ENCODE measurements around the gene EIF4EBP2. TPM values are rescaled to one million over a fixed set of nuclear protein-coding genes. Genes with fewer than 3 reads are reported as not detected.
A peak's percentile ranks its signal among the peaks of the same experiment; 100 is the strongest.

The EIF4EBP2 gene
- total RNA-seq, 1 donor = 46.0 TPM

DNA sequence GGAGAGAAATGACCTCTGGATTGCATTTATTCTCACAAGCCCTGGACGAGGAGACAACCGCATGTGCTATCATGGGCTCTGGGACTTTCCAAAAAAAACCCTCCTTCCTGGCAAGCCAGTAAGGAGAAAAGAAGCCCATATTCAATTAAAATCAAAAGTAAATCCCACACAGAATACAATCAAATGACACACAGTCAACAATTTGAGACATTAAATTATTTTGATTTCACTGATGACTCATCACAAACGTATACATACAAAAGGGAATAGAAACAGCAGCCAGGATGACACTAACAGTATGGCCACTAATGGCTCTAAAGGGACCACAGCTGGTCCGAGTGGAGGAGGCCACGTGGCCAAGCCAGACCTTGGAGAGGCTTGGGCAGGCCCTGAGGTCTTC lies 46.4 kb upstream of the EIF4EBP2 start:
- H3K4me2 ChIP-seq (ENCODE audit: insufficient read depth, low read length) = peak overlapping the region; percentile 9
- no peaks in the 10 kb centered on the region for H3K79me2 ChIP-seq (ENCODE audit: insufficient read depth, low read length)
- TF ChIP-seq, protein P1, sequence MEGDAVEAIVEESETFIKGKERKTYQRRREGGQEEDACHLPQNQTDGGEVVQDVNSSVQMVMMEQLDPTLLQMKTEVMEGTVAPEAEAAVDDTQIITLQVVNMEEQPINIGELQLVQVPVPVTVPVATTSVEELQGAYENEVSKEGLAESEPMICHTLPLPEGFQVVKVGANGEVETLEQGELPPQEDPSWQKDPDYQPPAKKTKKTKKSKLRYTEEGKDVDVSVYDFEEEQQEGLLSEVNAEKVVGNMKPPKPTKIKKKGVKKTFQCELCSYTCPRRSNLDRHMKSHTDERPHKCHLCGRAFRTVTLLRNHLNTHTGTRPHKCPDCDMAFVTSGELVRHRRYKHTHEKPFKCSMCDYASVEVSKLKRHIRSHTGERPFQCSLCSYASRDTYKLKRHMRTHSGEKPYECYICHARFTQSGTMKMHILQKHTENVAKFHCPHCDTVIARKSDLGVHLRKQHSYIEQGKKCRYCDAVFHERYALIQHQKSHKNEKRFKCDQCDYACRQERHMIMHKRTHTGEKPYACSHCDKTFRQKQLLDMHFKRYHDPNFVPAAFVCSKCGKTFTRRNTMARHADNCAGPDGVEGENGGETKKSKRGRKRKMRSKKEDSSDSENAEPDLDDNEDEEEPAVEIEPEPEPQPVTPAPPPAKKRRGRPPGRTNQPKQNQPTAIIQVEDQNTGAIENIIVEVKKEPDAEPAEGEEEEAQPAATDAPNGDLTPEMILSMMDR (IDR thresholded peaks at IDR 0.05; ENCODE audit: extremely low read depth, low read depth, low read length) = no peak
- no peak overlapping the region for H3K4me3 ChIP-seq (ENCODE audit: insufficient read depth, low read length)
- no peaks in the 10 kb centered on the region for H3K27me3 ChIP-seq (ENCODE audit: insufficient read depth, low read length)
- peak overlapping the region; percentile 40 for H2AFZ ChIP-seq (ENCODE audit: low read length)
- DNase-seq (ENCODE audit: insufficient read length, low spot score, missing footprints) = no peak
- H3K4me1 ChIP-seq (ENCODE audit: insufficient read depth, low read length) = peaks cover 7% of the 10 kb centered on the region
- no peaks in the 10 kb centered on the region for H4K20me1 ChIP-seq (ENCODE audit: insufficient read depth, low read length)
- no peaks in the 10 kb centered on the region for H3K36me3 ChIP-seq (ENCODE audit: insufficient read depth, low read length)
- H3K27ac ChIP-seq (ENCODE audit: low read depth, low read length) = no peak overlapping the region
- H3K9me3 ChIP-seq (ENCODE audit: low read depth, low read length) = no peaks in the 10 kb centered on the region

DNA sequence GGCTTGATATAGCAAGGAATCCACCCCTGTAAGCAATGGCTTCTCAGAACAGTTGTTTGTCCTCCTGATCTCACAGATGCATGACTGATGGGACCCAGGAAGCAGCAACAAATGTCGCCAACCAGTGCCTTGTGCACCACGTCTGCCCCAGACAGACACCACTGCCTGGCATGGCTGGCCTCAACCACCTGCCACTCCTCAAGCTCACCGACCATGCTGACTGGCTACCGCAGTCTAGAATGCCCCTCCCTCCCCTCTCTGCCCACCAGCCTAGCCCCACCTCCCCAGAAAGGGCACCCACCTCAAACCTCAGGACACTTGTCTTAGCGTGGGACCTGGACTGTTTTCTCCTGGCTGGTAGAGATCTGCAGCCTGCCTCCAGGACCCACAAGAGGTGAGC lies 45.5 kb upstream of the EIF4EBP2 start:
- no peak overlapping the region for H3K4me3 ChIP-seq (ENCODE audit: insufficient read depth, low read length)
- no peaks in the 10 kb centered on the region for H4K20me1 ChIP-seq (ENCODE audit: insufficient read depth, low read length)
- H2AFZ ChIP-seq (ENCODE audit: low read length) = no peak overlapping the region
- no peaks in the 10 kb centered on the region for H3K36me3 ChIP-seq (ENCODE audit: insufficient read depth, low read length)
- TF ChIP-seq, protein P1 (IDR thresholded peaks at IDR 0.05; ENCODE audit: extremely low read depth, low read depth, low read length) = no peak
- no peaks in the 10 kb centered on the region for H3K9me3 ChIP-seq (ENCODE audit: low read depth, low read length)
- no peaks in the 10 kb centered on the region for H3K79me2 ChIP-seq (ENCODE audit: insufficient read depth, low read length)
- DNase-seq (ENCODE audit: insufficient read length, low spot score, missing footprints) = no peak
- H3K27ac ChIP-seq (ENCODE audit: low read depth, low read length) = no peak overlapping the region
- H3K27me3 ChIP-seq (ENCODE audit: insufficient read depth, low read length) = no peaks in the 10 kb centered on the region
- H3K4me1 ChIP-seq (ENCODE audit: insufficient read depth, low read length) = peaks cover 7% of the 10 kb centered on the region
- H3K4me2 ChIP-seq (ENCODE audit: insufficient read depth, low read length) = no peak overlapping the region

DNA sequence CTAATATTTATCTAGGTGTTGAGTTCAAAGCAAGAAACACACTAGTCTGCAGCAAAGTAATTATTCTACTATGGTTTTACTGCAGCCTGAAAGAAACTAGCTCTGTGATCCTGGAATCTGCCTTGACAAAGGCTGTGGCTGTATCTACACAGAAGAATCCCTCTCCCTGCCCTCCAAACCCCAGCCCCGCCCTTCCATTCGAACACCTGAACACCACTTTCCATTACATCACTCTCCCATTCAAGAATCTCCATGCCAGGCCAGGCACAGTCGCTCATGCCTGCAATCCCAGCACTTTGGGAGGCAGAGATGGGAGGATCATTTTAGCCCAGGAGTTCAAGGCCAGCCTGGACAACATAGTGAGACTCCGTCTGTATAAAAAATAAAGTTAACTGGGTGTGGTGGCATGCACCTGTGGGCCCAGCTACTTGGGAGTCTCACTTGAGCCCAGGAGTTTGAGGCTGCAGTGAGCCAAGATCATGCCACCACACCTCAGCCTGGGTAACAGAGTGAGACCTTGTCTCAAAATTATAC lies 44.9 kb upstream of the EIF4EBP2 start:
- Histone ChIP-seq H3K4me1 (ENCODE audit: insufficient read depth, low read length) (peaks cover 13% of the 10 kb centered on the region), H3K9me3 (ENCODE audit: low read depth, low read length) (no peaks in the 10 kb centered on the region), H3K27ac (ENCODE audit: low read depth, low read length) (no peak overlapping the region), H3K79me2 (ENCODE audit: insufficient read depth, low read length) (no peaks in the 10 kb centered on the region), H3K36me3 (ENCODE audit: insufficient read depth, low read length) (no peaks in the 10 kb centered on the region), H3K4me3 (ENCODE audit: insufficient read depth, low read length) (no peak overlapping the region), H3K4me2 (ENCODE audit: insufficient read depth, low read length) (no peak overlapping the region), H3K27me3 (ENCODE audit: insufficient read depth, low read length) (no peaks in the 10 kb centered on the region), H2AFZ (ENCODE audit: low read length) (no peak overlapping the region), H4K20me1 (ENCODE audit: insufficient read depth, low read length) (no peaks in the 10 kb centered on the region)
- DNase-seq (ENCODE audit: insufficient read length, low spot score, missing footprints) = no peak
- TF ChIP-seq, protein P1 (IDR thresholded peaks at IDR 0.05; ENCODE audit: extremely low read depth, low read depth, low read length) = no peak

DNA sequence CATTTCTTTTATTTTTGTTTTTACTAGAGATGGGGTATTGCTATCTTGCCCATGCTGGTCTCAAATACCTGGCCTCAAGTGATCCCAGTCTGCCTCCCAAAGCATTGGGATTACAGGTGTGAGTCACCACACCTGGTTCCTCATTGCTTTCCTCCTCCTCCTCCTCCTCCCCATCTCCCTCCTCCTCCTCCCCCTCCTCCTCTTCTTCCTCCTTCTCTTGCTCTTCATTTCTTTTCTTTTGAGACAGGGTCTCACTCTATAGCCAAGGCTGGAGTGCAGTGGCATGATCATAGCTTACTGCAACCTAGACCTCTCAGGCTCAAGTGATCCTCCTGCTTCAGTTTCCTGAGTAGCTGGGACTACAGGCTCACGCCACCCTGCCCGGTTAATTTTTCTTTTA lies 43.7 kb upstream of the EIF4EBP2 start:
- Histone ChIP-seq H3K4me2 (ENCODE audit: insufficient read depth, low read length) (no peak overlapping the region), H3K4me1 (ENCODE audit: insufficient read depth, low read length) (peaks cover 18% of the 10 kb centered on the region), H2AFZ (ENCODE audit: low read length) (no peak overlapping the region), H3K79me2 (ENCODE audit: insufficient read depth, low read length) (no peaks in the 10 kb centered on the region), H3K27me3 (ENCODE audit: insufficient read depth, low read length) (no peaks in the 10 kb centered on the region), H4K20me1 (ENCODE audit: insufficient read depth, low read length) (no peaks in the 10 kb centered on the region), H3K9me3 (ENCODE audit: low read depth, low read length) (no peaks in the 10 kb centered on the region), H3K36me3 (ENCODE audit: insufficient read depth, low read length) (no peaks in the 10 kb centered on the region), H3K4me3 (ENCODE audit: insufficient read depth, low read length) (no peak overlapping the region), H3K27ac (ENCODE audit: low read depth, low read length) (no peak overlapping the region)
- no peak for DNase-seq (ENCODE audit: insufficient read length, low spot score, missing footprints)
- TF ChIP-seq, protein P1 (IDR thresholded peaks at IDR 0.05; ENCODE audit: extremely low read depth, low read depth, low read length) = no peak

Measured in osteoblast (primary cell).